Left colon (tissue), 2 donors: ENCODE measurements around the gene GPATCH8. TPM values are rescaled to one million over a fixed set of nuclear protein-coding genes. Genes with fewer than 3 reads are reported as not detected.

Experiments used
- ATAC-seq: fragments of 200-7000 bp; cut with Tn5 transposase; one replicate; pipeline ENCODE4 v1.9.1; 2020; ENCODE audit warnings: mild to moderate bottlenecking, moderate library complexity
- DNase-seq, 2 donors: peaks; one replicate each; pipeline ENCODE4 v3.0.0-alpha.2; 2020
- intact Hi-C, 2 donors: fragments of 100-400 bp; cut with DNase I in 1 of 2; cut with micrococcal nuclease in 1 of 2; formaldehyde crosslinking; loops; one replicate each; pipeline versions ENCODE4 v1.11.2 to v1.14.0; 2022; cut with DNase I, micrococcal nuclease
- total RNA-seq, 2 donors: library from RNA; stranded (reverse); fragmentation: NEBNext Ultra II Directional; extraction: Animal tissue kit (Norgen Biotek cat#: 25700); gene quantifications; one replicate each; pipeline ENCODE4 v1.2.1, GENCODE V29; 2021
- donor health status: DM: no; HTN: no; CAD: no.
- donor health status: DM: yes; HTN: yes; CAD: no.

Gene GPATCH8
- total RNA-seq, 2 donors from 2014 or later, result 29.1 to 33.7 TPM

GRCh38 chr17:44363613-44364159 is 139.5 kb downstream of the GPATCH8 start, which contains the start of gene FAM171A2:
Gene FAM171A2, minus strand, starts transcription at chr17:44363853. Its CDS starts 139 bp downstream, at chr17:44363714.
- ATAC-seq (peak; percentile 91), DNase-seq (peak in 1 of 2 donors; percentile 65)

DNA sequence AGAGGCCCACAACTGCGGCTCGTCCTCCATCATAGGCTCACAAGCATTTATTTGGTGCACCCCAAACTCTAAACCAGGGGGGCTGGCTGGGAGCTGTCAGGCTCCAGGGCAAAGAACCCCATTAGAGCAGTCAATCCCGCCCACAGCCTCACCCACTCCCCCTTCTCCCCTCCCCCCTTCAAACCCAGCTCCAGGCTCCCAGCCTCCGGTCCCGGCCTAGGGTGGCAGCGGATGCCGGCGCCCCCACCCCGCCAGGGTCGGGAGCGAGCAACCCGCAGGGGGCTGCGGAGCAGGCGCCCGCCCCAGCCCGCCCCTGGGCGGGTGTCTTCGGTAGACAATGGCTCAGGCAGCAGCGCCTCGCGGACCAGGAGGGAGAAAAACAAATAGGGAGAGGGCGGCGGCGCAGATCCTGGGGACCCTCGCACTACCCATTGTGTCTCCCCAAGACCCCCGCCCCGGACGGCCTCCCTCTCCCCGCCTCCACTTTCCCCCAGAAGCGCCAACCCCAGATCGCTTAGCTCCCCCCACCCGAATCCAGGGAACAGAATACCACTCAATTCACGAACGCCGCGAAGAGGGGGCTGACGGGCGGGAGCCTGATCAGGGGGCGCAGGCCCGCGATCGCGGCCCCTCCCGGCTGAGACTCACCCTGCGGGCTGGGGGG is 140.1 kb downstream of the GPATCH8 start:
- intact Hi-C loops, result no loop called here
- DNase-seq (no peak), ATAC-seq (peak; percentile 44)

More at GRCh38 chr17:44363613-44364159, 139.5 kb downstream of the GPATCH8 start, which contains the start of gene FAM171A2:
- intact Hi-C loops, result no loop called here

GRCh38 chr17:44362459-44362948 is 140.7 kb downstream of the GPATCH8 start:
- intact Hi-C loops, result no loop called here
- ATAC-seq, result peak; percentile 4
- DNase-seq, result no peak

DNA sequence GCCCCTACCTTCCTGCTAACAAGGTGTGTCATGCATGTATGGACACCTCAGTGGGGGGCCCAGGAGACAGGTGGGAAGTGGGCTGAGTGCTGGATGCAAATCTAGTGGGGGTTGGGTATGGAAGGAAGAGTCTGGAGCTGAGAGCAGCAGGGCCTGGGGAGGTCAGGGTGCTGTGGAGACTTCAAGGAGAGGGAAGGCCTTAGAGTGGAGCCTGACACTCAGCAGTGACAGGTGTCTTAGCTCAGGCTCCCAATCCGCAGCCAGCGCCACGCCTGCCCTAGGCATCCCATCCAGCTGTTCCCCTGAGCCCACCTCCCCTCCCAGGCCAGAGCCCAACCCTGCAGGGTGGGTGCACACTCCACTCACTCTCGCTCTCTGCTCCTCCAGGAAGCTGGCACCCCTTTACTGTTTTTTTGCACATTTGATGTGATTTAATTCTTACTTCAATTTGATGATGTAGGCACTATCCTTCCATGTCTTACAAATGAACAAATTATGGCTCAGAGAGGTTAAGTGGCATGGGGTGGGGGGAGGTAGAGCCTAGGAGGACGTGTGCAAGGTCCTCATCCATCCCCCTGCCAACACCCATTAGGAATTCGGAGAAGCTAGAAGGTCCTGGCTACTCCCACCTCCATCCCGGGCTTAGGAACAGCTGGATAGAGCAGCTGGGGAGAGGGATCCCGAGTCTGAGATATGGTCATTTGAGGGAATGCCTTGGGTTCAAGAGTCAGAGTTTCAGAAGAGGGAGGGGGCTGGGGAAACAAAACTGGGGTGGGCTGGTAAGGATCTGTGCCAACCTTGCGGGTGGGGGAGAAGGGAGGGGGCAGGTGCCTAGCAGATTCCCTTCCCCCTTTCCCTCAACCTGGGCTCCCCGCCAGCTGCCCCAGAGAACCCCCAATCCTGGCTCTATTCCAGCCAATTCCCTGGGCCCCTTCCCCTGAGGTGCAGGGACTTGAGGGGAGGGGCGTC is 141.6 kb downstream of the GPATCH8 start:
- ATAC-seq, result no peak
- DNase-seq, result no peak
- intact Hi-C loops, result no loop called here

- intact Hi-C loops, result no loop called here
- ATAC-seq (no peak), DNase-seq (no peak)
These were observed 142.4 kb downstream of the GPATCH8 start for GRCh38 chr17:44360826-44361225.

DNA sequence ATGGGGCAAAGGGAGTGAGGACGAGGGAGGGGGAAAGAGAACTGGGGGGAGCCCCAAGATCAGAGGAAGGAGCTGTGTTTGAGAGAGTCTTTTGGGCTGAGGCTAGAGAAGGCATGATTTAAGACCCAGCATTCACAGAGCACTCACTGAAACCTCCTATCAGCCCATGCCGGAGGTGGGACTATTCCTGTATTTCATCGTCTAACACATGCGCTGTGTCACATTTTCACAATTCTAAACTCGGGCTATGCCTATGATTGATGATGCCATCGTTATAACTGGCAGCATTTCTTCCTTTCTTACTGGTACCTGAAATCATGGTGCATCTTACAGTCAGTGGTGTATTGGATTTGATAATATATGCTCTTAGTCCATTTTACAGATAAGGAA is 143.1 kb downstream of the GPATCH8 start:
- intact Hi-C loops, result no loop called here
- DNase-seq, result no peak

GRCh38 chr17:44359458-44360143 is 143.6 kb downstream of the GPATCH8 start:
- no peak for ATAC-seq
- DNase-seq, result no peak
- intact Hi-C loops, result no loop called here

More for the DNA sequence above, 143.1 kb downstream of the GPATCH8 start:
- ATAC-seq, result no peak

DNA sequence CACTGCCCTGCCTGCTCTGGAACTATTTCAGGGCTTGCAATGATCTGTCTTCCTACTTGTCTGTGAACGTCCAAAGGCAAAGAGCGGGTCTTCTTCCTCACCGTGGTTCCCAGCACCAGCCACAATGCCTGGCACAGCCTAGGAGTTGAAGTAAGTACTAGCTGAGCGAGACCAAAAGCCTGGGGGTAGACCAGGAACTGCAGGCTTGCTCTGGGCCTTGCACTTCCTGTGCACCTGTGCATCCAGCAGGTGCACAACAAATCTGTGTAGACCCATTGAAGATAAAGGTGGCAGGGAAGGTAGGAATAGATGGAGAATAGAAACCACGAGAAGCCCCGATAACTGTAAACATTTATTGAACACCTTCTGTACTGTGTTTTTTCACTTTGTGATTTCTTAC is 144.2 kb downstream of the GPATCH8 start:
- intact Hi-C loops, result no loop called here
- ATAC-seq, result no peak
- no peak for DNase-seq

DNA sequence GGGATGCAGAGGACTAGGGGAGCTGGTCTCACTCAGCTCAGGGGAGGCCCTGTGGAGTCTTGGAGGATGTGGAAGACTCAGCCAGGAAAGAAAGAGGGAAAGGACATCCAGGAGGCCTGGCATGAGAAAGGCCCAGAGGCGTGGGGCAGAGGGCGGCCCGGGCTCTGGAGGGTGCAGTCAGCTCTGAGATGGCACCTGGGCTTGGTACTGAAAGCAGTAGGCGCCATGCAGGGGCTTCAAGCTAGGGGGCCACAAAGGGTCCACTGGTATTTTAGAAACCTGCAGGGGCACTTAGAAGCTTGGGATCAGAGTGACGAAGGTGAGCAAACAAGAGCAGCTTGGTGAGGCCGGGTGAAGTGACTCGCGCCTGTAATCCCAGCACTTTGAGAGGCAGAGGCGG is 145.1 kb downstream of the GPATCH8 start:
- DNase-seq (no peak), ATAC-seq (no peak)
- intact Hi-C loops, result no loop called here

DNA sequence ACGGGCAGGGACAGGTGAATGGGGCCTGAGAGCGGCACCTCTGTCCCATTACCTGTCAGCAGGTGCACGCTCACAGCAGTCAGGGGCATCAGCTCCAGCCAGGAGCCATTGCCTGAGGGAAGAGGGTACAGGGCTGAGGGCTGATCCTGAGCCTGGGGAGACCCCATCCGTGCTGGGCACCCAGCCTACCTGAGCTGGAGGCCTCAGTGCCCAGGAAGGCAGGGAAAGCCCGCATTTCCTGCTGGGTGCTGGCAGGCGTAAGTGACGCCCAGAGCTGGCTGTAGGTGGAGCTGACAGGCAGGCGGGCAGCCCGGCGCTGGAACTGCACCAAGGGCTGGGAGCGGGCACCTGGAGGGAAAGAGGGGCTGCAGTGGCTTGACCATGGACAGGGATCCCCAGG is 147.0 kb downstream of the GPATCH8 start:
- peak; percentile 62 for ATAC-seq
- intact Hi-C loops, result no loop called here
- DNase-seq, result no peak

- ATAC-seq, result no peak
- no peak for DNase-seq
- intact Hi-C loops, result no loop called here
These were observed 147.5 kb downstream of the GPATCH8 start for GRCh38 chr17:44355642-44356099.

GRCh38 chr17:44354582-44355561 is 148.3 kb downstream of the GPATCH8 start:
- DNase-seq, result peak in 1 of 2 donors; percentile 79
- intact Hi-C loops, result no loop called here
- ATAC-seq, result no peak

DNA sequence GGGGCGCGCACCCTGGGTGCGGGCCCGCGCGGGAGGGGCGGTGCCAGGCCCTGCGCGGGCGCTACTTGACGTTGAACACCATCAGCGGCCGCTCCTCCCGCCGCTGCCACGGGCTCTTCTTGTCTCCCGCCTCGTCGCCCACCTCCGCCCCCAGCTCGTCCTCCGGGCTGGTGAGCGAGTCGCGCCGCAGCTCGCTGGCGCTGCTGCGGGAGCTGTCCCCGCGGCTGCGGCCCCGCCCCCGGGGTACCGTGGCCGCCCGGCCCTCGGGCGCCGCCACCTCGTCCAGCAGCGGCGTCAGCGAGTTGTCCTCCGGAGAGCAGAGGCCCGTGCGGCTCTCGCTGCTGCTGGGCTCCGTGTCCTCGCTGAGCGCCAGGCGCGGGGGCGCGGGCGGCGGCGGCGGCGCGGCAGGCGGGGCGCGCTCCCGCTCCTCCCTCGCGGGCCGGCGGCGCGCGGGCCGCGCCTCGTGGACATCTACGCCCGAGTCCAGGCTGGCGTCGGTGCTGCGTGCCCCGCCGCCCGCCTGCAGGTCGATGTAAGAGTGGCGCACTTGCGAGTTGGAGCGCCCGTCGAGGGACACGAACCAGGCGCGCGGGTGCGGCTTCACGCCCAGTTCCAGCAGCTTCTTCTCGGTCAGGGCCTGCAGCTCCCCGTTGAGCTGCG is 149.4 kb downstream of the GPATCH8 start:
- intact Hi-C loops, result no loop called here
- ATAC-seq, result peak; percentile 49
- peak in 1 of 2 donors; percentile 47 for DNase-seq

DNA sequence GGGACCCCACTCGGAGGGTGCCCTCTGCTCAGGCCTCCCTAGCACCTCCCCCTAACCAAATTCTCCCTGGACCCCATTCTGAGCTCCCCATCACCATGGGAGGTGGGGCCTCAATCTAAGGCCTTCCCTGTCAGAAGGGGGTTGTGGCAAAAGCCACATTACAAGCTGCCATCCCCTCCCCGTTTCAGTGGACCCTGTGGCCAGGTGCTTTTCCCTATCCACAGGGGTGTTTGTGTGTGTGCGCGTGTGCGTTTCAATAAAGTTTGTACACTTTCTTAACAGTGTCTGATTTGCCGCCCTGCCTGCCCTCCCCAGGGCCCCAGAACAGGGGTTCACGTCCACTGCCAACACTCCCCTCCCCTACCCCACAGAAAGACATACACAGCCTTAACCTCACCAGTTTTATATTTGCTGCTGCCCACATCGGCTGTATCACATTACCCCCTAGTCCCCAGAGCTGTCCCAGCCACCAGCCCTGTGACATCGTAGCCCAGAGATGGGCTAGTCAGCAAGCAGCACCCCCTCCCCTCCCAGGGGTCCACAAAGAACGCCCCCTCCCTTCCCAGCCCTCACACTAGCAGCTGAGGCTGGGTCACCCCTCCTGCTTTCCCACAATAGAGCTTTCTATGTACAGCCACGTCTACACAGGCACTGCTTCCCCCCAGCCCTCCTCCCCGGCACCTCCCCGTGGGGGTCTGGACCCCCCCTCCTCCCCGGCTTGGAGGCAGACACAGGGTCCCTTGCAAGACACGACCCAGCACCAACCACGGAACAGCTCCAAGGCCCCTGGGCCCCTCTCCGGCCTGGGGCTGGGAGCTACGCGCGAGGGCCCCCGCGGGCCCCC is 150.2 kb downstream of the GPATCH8 start:
- intact Hi-C loops, result no loop called here
- no peak for ATAC-seq
- no peak for DNase-seq

DNA sequence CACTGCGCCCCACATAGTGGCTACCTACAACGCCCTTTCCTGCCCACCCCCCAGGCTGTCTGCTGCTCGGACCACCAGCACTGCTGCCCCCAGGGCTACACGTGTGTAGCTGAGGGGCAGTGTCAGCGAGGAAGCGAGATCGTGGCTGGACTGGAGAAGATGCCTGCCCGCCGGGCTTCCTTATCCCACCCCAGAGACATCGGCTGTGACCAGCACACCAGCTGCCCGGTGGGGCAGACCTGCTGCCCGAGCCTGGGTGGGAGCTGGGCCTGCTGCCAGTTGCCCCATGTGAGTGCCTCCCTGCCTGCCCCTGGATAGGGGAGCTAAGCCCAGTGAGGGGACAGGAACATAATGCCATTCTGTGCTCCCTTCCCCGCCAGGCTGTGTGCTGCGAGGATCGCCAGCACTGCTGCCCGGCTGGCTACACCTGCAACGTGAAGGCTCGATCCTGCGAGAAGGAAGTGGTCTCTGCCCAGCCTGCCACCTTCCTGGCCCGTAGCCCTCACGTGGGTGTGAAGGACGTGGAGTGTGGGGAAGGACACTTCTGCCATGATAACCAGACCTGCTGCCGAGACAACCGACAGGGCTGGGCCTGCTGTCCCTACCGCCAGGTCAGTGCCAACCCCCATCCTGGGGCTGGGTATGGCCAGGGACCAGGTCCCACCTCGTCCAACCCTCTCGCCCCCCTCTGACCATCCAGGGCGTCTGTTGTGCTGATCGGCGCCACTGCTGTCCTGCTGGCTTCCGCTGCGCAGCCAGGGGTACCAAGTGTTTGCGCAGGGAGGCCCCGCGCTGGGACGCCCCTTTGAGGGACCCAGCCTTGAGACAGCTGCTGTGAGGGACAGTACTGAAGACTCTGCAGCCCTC is 151.0 kb downstream of the GPATCH8 start:
- ATAC-seq (no peak), DNase-seq (no peak)
- intact Hi-C loops, result no loop called here
